HUES6 (cell line): Measurements from ENCODE around the gene LRRC45.

Source experiments
- H3K27ac ChIP-seq: 2 replicates; pipeline ENCODE4 v1.7.0; 2013; ENCODE audit warnings: low read depth, mild to moderate bottlenecking, low read length, inconsistent platforms
- H3K27me3 ChIP-seq: 2 replicates; pipeline ENCODE4 v1.6.1; 2013; ENCODE audit warnings: low read length; ENCODE audit not compliant: control insufficient read depth, insufficient read depth
- H3K36me3 ChIP-seq: 2 replicates; pipeline ENCODE4 v1.6.1; 2013; ENCODE audit warnings: low read length; ENCODE audit not compliant: control insufficient read depth, insufficient read depth
- H3K4me1 ChIP-seq: 2 replicates; pipeline ENCODE4 v1.6.1; 2013; ENCODE audit warnings: low read length; ENCODE audit not compliant: control insufficient read depth, insufficient read depth
- H3K4me3 ChIP-seq: 2 replicates; pipeline ENCODE4 v1.5.1; 2013; ENCODE audit warnings: low read depth, low read length
- H3K9ac ChIP-seq: one replicate; pipeline ENCODE4 v1.6.1; 2013; ENCODE audit warnings: mild to moderate bottlenecking, low read length
- H3K9me3 ChIP-seq: 2 replicates; pipeline ENCODE4 v1.6.1; 2013; ENCODE audit warnings: low read depth, low read length; ENCODE audit not compliant: control insufficient read depth, insufficient read depth

The LRRC45 gene

DNA sequence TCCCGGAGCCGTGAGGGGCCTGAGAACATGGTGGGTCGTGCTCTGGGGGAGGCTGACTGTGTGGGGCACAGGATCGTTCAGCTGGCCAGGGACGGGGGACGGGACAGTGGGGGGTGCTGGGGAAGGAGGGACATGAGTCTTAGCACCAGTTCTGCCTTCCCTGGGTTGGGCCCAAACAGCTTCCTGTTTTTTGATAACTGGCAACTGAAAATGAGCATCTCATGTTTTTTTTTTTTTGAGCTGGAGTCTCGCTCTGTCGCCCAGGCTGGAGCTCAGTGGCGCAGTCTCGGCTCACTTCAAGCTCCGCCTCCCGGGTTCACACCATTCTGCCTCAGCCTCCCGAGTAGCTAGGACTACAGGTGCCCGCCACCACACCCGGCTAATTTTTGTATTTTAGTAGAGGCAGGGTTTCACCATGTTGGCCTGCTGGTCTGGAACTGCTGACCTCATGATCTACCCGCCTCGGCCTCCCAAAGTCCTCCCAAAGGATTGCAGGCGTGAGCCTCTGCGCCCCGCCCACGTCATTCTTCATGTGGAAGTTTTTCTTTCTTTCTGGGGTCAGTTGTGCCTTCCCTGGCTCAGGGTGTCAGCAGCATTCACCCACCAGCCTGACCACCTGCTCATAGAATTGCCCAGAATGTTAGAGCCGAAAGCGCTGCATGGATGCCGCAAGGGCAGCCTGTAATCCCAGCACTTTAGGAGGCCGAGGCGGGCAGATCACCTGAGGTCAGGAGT is 39.3 kb upstream of the LRRC45 start:
- H3K27me3 ChIP-seq: no peaks in the 10 kb centered on the region
- no peak overlapping the region for H3K9ac ChIP-seq
- no peak overlapping the region for H3K27ac ChIP-seq
- no peaks in the 10 kb centered on the region for H3K4me1 ChIP-seq
- peaks cover 49% of the 10 kb centered on the region for H3K36me3 ChIP-seq
- H3K9me3 ChIP-seq: no peaks in the 10 kb centered on the region
- H3K4me3 ChIP-seq: no peak overlapping the region

- H3K4me1 ChIP-seq: no peaks in the 10 kb centered on the region
- H3K9me3 ChIP-seq: no peaks in the 10 kb centered on the region
- no peak overlapping the region for H3K27ac ChIP-seq
- H3K9ac ChIP-seq: no peak overlapping the region
- H3K27me3 ChIP-seq: no peaks in the 10 kb centered on the region
- no peak overlapping the region for H3K4me3 ChIP-seq
- peaks cover 52% of the 10 kb centered on the region for H3K36me3 ChIP-seq
Measured at GRCh38 chr17:81984773-81985410, 38.2 kb upstream of the LRRC45 start.

DNA sequence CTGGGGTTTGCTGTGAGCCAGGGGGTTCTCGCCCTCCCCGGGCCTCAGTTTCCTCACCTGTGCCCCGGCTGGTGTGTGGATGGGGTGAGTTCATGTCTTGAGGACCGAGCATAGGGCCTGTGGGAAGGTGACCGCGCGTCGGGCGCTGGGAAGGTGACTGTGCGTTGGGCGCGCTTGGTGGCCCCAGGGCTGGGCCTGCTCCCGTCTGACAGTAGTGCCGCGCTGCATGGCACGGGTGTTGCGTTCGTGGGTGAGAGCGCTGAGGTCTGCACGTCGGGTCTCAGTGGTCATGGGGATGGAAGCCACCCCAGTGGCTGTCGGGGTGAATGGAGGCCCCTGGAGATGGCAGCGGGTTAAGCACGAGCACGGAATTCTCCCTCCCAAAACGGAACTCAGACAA is 36.5 kb upstream of the LRRC45 start:
- Histone ChIP-seq H3K27me3 (no peaks in the 10 kb centered on the region), H3K9ac (no peak overlapping the region), H3K27ac (no peak overlapping the region), H3K36me3 (peaks cover 44% of the 10 kb centered on the region), H3K9me3 (no peaks in the 10 kb centered on the region), H3K4me3 (no peak overlapping the region), H3K4me1 (peaks cover 13% of the 10 kb centered on the region)

DNA sequence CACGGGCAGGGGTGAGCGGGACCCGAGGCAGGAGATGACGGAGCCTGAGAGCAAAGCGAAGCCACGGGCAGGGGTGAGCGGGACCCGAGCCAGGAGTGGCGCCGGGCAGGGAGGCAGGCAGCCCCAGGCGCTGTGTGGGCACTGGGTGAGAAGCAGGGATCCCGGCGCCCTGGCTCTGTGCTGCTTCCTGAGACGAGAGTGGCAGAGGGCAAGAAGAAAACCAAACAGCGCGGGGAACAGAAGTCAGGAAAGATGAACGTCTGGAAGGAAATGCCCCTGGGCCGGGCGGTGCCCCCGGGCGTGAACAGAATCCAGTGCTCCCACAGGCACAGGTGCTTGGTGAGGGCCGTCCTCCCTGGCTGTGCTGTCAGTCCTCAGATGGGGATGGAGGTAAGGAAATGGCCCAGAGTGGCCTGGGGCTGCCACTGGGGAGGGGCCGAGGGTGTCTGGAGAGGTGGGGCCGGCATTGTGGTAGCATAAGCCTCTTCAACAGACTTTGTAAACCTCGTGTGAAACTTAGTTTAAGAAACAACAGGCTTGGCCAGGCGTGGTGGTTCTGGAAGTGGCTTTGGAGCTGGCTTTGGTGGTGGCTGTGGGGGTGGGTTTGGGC is 35.8 kb upstream of the LRRC45 start:
- Histone ChIP-seq H3K4me1 (peaks cover 18% of the 10 kb centered on the region), H3K4me3 (no peak overlapping the region), H3K9me3 (no peaks in the 10 kb centered on the region), H3K27ac (no peak overlapping the region), H3K36me3 (peaks cover 41% of the 10 kb centered on the region), H3K9ac (no peak overlapping the region), H3K27me3 (no peaks in the 10 kb centered on the region)

DNA sequence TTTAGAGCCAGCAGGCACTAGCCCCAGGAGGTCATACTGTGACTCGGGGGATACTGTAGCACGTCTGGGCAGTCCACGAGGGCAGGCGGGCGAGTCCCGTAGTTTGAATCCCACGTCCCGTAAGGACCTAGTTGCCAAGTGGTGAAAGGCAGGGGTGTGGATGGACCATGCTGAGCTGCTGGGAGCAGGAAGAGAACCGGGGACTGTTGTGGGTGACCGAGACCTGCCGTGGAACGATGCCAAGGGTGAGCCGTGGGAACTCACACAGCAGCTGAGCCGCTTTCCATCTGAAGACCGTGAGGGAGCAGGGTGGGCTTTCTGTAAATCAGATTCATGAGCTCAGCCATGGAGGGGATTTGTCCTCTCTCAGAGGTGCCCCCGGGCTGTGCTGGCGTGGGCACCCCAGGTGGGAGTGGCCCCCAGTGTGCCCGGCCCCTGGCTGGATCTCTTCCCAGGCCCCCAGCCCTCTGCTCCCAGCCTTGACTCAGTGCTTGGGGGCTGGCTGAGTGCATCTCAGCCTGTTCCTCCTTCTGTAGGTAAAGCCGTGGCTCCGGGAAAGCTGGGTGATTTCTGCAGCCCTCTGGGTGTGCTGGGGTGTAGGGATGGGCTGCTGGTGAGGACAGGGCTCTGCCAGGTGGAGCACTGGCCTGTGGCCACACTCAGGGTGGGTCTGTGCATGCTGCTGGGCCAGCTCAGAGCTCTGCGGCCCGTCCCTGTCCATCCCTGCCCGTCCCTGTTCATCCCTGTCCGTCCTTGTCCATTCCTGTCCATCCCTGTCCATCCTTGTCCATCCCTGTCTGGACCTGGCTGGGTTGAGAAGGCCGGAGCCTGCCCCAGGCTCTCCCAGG is 32.0 kb upstream of the LRRC45 start:
- H3K36me3 ChIP-seq: peaks cover 21% of the 10 kb centered on the region
- peaks cover 33% of the 10 kb centered on the region for H3K4me1 ChIP-seq
- H3K4me3 ChIP-seq: no peak overlapping the region; the same call in 1 of the 2 replicates
- peak overlapping the region; percentile 58 for H3K9ac ChIP-seq
- H3K9me3 ChIP-seq: no peaks in the 10 kb centered on the region
- H3K27ac ChIP-seq: peak overlapping the region; percentile 43; the same call in 1 of the 2 replicates
- no peaks in the 10 kb centered on the region for H3K27me3 ChIP-seq

DNA sequence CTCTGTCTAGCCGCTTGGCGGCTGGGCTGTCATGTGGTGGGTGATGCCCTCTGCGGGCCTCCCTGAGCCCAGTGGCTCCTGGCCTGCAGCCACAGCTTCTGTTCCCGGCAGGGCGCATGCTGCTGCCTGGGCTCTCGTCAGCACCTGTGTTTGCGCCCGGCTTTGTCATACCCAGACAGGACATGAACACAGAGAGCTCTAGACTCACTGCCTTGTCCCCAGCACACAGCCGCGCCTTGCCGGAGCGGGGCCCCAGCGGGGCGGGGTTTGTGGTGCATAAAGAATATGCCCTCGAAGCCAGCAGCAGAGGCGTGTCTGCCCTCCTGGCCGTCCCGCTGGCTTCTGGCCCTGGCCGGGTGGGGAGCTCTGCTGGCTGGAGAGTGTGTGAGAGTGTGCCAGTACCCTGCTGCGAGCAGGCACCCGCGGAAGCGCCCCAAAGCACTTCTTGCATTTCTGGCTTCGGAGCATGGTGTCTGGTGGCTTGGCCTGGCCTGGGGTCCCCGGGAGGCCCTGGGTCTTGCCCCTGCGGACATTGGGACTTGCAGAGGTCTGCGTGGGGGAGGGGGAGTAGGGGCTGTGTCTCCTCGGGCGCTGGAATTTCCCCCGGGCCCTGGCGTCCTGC is 31.3 kb upstream of the LRRC45 start:
- Histone ChIP-seq H3K4me1 (peaks cover 33% of the 10 kb centered on the region), H3K27ac (peak overlapping the region; percentile 43; the same call in 1 of the 2 replicates), H3K9ac (peak overlapping the region; percentile 58), H3K36me3 (peaks cover 16% of the 10 kb centered on the region), H3K4me3 (peak overlapping the region; percentile 2; the same call in 1 of the 2 replicates), H3K27me3 (no peaks in the 10 kb centered on the region), H3K9me3 (no peaks in the 10 kb centered on the region)

DNA sequence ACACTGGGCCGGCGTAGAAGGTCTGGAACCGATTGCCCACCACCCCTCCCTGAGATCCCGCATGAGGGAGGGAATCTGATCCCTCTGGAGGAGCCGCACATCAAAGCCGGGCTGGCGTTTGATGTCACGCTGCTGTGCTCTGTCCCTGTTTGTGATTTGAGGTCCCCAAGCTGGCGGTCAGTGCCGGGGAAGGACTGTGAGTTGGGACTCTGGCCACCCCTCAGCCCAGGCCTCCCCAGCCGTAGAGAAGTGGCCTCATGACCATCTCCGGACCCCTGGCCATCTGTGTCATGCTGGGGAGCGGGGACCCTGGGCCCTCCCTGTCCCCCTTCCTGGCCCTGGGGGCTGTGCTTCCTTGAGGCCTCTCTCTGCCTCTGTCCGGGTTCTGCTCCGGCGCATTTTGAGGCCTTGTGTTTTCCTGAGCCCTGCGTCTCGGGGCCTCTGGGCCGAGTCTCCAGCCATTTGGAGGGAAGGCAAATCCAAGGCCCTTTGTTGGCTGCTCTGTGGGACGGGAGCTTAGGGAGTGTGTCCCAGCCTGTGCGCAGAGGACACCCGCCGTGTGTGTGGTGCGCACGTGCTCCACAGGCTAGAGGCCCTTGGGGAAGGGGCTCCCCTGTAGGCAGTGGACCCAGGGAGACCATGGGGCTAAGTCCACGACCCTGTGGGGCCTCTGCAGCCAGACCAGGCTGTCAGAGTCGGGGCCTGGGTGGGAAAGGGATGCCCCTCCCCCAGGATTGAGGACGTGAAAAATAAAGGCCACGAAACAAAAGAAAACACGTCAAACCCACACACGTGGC is 30.6 kb upstream of the LRRC45 start:
- Histone ChIP-seq H3K4me1 (peaks cover 33% of the 10 kb centered on the region), H3K36me3 (peaks cover 13% of the 10 kb centered on the region), H3K27ac (peak overlapping the region; percentile 43; the same call in 1 of the 2 replicates), H3K9ac (peak overlapping the region; percentile 68), H3K4me3 (peak overlapping the region; percentile 2; the same call in 1 of the 2 replicates), H3K27me3 (no peaks in the 10 kb centered on the region), H3K9me3 (no peaks in the 10 kb centered on the region)

DNA sequence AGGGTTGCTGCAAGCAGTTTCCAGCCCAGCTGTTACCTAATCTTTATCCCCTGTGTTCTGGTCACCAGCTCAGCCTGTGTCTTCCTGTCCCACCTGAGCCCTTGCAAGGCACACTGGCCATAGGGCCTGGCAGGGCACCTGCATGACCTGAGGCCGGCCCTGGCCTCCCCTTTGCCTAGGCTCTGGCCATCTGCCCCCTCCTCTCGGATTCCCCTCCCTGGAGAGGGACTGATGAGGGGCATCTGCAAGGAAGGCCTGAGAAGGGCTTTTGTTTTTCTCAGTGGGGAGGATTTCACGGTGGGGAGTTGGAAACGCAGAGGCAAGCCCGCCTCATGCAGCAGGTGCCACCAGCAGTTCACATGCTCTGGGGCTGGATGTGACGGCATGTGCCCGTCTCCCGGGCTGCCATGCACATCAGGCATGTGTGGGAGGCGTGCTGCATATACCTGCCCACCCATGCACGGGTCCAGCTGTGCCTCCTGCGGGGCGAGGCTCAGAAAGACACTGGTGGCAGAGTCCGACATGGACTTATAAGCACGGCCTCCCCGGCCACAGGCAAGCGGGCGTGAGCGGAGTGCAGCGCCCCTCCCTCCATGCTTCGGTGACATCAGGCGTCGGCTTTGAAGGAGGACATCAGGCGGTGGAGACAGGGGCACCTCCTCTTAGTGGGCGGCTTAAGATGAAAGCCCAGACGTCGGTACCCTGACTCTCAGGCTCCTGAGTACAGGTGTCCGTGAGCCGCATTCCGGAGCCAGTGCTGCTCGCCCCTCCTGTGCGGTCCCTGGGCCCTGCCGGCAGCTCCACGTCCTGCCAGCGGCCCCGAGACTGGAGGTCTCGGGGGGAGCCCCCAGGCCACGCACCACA is 29.1 kb upstream of the LRRC45 start:
- Histone ChIP-seq H3K9me3 (no peaks in the 10 kb centered on the region), H3K36me3 (peaks cover 13% of the 10 kb centered on the region), H3K27ac (no peak overlapping the region), H3K4me1 (peaks cover 33% of the 10 kb centered on the region), H3K9ac (no peak overlapping the region), H3K27me3 (no peaks in the 10 kb centered on the region), H3K4me3 (no peak overlapping the region)

GRCh38 chr17:81994593-81995462 is 28.3 kb upstream of the LRRC45 start:
- H3K36me3 ChIP-seq: peaks cover 10% of the 10 kb centered on the region
- H3K27ac ChIP-seq: no peak overlapping the region
- no peaks in the 10 kb centered on the region for H3K27me3 ChIP-seq
- no peak overlapping the region for H3K9ac ChIP-seq
- H3K4me1 ChIP-seq: peaks cover 33% of the 10 kb centered on the region
- no peaks in the 10 kb centered on the region for H3K9me3 ChIP-seq
- no peak overlapping the region for H3K4me3 ChIP-seq
